GM18909 (cell line): ENCODE data around the gene CNIH2.
"Not testable (repeated sequence)": the region's sequence is repeated elsewhere in the genome, so short reads cannot be mapped to it uniquely, and the experiment has no call there.

Source experiments
- ATAC-seq: cut with Tn5 transposase; IDR thresholded peaks from one replicate; pipeline ENCODE4 v1.9.1; 2021; ENCODE audit warnings: mild to moderate bottlenecking; ENCODE audit not compliant: unreplicated experiment, poor library complexity

The CNIH2 gene

DNA sequence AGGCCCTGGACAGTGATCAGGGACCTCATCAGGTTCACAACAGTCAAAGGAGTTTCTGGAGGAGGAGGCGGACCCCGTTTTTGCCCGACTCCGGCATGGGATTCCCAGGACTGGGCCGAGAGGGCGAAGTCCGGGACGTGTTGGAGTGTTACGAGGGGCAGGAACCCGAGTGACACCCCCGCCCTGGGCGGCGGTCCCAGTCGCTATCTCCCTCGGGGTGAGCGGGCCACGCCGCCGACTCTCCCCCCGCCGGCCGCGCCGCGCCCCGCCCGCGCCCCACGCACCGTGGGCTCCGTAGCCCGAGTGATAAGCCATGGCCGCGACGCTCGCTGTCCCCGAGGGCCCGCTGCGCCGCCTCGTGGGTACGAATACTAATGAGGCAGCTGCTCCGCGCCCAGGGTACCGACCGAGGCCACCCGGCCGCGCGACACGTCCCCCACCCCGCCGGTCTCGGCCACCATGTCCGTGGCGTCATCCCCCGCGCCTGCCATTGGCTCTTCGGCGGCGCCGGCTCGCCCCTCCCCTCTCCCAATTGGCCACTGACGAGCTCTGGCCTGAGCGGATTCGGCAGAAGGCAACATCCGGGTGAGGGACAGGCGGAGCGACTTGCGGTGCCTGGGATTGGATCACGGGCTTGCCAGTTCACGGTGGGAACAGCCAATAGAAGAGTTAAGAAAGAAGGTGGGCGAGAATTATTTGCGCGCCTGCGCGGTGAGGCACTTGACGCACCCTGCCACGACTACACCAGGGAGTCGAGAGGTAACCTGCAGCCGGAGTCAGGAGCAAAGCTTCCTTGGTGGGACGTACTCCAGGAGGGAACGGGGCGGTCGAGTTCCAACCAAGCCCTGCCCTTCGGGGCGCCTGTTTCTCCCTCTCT lies 10.9 kb downstream of the CNIH2 start, which contains the start of gene YIF1A:
TSS of gene YIF1A (minus strand) at position 473 of the 877 bp plus-strand sequence. CDS start at position 315, 158 bp downstream.
- peak; percentile 87 for ATAC-seq

DNA sequence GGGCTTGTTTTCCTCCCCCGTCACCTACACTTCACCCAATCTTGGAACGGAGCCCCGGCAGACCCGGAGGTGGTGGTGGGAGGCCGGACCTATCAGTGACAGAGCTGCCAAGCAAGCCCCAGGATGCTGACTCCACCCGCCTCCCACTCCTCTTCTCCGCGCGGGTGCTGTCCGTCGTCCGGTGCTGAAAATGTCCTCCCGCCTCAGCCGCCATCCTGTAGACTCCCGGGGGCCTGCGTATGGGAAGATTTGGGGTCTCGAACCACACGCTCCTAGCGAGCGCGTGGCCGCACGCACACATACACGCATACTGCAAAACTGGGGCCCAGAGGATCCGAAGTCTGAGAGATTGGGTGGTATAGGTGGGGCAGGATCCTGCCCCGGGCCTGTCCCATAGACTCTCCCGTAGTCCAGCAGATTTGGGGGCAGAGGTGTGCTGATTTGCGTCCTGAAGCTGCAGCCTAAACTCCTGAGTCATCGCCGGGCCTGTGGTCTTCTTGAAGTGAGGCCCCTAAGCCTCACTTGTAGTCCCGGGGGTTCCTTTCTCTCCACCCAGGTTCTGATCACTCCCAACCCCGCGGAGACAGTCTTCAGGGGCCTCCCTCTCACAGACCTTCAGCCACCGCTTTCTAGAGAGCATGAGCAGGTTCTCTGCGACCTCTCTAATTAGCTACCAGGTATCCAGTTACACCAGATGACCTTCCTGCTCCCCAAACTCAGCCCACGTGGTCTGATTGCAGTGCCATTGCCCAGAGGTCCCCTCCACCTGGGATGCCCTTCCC lies 11.8 kb downstream of the CNIH2 start:
- peak; percentile 36 for ATAC-seq

DNA sequence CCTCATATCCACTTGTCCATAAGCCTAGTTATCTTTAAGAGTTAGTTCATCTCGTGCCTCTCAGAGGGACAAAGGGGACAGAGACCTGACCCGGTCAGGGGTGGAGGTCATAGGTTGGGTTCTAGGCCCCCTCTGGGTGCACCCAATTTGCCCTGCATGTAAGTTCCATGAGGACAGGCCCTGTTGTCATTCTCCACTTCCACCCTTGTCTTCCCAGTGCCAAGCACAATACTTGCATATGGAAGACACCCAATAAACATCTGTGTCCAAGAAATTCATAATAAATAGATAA lies 12.3 kb downstream of the CNIH2 start:
- no peak for ATAC-seq

DNA sequence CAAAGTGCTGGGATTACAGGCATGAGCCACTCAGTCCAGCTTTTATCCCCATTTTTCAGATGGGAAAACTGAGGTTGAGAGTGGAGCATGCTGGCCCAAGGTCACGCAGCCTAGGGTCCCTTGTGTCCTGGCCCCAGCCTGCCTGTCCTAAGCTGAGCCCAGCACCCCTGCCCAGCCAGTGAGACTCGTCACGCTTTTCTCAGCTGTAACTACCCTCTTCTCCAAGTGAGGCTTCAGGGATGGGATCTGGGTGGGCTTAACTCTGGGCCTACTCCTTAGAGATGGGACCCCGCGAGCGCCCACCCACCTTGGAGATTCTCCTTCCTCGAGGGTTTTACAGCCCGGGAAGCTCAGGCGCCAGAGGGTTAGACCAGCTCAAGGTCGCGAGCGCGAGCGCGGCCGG lies 13.3 kb downstream of the CNIH2 start:
- ATAC-seq, result no peak

DNA sequence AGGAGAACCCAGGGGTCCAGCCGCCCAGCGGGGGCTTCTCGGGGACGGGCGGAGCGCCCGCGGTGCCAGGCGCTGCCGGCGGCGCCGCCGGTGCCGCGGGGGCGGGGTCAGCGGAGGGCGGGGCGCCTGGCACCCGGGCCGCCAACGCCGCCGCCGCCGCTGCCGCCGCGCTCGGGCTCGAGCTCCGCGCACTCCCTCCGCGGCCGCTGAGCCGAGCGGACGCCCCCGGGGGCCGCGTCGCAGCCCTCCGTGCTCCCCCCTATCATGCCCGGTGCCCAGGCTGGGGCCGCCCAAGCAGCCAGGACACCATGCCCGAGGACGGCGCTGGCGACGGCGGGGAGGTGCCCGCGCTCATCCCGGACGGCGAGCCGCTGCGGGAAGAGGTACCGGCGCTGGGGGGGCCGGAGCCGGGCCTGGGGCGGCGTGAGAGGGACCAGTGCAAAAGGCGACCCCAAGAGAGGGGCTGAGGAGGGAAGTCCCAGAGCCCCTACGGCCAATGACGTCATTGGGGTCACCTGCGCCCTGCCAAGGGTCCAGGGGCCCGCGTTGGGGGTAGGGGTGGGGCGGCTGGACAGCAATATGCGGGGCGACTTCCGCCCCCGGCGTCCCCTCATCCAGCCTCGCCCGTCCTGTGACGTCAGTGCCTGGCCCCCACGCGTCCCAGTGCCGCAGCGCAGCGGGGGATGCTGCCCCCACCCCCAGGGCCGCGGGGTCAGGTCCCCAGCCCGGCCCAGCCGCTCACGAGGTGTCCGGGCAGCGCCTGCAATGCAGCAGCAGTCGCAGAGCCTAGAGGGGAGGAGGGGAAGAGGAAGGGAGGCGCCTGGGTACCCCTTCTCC lies 13.9 kb downstream of the CNIH2 start, which contains the start of gene TMEM151A:
TSS of gene TMEM151A (plus strand) at position 189 of the 837 bp plus-strand sequence. CDS start at position 309, 120 bp downstream.
- ATAC-seq, result no peak

DNA sequence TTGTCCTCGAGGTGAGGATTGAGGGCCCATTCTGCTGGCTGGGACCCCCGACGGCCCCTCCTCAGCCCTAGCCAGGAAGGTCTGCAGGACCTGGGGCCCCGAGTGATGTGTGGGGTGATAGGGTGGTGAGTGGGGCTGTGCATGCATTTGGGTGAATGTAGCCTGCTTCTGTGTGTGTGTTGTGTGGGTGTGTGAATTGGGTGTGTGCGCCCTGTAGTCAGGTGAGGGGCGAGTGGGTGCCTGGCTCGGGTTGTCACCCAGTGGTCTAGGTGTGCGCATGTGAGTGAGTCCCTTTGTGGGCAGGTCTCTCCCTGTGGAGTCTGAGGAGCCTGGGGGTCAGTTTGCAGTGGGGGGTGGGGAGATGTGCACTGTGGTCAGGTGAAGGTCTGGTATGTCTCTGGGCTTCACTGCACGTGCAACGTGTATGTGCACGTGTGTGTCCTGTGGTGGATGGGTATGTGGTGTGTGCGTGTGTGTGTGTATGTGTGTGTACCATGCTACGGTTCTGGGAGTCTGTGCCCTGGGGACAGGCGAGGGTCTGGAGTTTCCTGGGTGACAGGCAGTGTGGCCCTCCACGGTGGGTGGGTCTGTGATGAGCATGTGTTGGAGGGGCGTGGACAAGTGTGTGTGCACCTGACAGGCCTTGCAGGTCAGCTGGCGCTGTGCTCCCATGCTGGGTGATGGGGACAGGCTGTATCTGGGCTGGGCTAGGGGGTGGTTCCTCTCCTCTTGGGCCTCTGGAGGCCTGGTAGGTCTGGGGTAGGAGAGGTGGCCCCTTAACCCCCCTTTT lies 14.8 kb downstream of the CNIH2 start:
- ATAC-seq, result no peak

DNA sequence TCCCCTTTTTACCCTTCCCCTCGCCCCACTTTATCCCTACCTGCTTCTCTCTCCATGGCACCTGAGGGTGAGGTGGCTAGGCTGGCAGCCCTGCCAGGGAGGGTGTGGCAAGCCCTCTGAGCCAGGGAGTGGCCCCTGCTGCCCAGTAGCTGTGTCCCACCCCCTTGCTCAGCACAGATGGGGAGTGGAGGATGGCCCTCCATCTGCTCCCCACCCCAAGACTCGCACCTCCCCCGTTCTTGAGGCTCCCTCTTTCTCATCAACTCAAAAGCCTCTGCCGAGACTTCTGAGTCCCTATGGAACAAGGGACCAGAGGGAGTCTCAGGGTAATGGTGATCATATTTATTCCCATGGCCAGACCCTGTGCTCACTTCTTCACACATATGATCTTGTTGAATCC lies 15.4 kb downstream of the CNIH2 start:
- no peak for ATAC-seq

DNA sequence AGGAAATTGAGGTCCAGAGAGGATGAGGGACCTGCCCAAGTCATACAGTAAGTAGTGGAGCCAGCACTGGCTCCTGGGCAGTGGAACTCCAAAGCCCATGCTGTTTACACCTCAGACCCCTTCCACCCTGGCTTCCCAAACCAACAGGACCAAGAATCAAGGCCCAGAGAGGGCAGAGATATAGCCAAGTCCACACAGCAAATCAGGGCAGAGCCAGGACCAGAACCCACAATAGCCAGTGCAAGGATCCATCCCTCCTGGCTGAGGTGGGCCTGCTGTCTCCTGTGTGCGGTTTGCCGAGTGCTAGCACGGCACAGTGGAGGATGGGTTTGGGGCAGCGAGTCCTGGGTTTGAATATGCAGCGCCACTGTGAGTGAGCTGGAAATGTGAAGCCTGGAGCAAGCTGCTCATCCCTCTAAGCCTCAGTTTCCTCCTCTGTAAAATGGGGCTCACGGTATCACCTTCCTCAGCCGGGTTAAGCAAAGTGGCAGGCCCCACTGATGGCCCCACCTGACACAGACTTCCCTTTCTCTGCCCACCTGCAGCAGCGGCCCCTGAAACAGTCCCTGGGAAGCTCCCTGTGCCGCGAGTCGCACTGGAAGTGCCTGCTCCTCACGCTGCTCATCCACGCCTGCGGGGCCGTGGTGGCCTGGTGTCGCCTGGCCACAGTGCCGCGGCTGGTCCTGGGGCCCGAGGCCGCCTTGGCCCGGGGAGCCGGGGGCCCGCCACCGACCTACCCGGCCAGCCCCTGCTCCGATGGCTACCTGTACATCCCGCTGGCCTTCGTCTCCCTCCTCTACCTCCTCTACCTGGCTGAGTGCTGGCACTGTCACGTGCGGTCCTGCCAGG lies 16.0 kb downstream of the CNIH2 start:
- no peak for ATAC-seq

DNA sequence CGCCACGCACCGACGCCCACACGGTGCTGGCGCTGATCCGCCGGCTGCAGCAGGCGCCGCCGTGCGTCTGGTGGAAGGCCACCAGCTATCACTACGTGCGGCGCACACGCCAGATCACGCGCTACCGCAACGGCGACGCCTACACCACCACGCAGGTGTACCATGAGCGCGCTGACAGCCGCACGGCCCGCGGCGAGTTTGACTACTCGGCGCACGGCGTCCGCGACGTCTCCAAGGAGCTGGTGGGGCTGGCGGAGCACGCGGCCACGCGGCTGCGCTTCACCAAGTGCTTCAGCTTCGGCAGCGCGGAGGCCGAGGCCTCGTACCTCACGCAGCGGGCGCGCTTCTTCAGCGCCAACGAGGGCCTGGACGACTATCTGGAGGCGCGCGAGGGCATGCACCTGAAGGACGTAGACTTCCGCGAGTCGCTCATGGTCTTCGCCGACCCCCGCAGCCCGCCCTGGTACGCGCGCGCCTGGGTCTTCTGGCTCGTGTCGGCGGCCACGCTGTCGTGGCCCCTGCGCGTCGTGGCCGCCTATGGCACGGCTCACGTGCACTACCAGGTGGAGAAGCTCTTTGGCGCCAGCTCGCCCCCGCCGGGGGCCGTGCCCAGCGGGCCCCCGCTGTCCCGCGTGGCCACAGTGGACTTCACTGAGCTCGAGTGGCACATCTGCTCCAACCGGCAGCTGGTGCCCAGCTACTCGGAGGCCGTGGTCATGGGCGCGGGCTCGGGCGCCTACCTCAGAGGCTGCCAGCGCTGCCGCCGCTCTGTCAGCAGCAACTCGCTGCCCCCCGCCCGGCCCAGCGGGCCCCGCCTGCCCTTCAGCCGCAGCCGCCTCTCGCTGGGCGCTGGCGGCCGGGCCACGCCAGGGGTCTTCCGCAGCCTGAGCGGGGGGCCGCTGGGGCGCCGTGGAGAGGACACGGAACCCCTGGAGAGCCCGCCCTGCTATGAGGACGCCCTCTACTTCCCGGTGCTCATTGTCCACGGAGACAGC lies 16.9 kb downstream of the CNIH2 start:
- ATAC-seq, result no peak

DNA sequence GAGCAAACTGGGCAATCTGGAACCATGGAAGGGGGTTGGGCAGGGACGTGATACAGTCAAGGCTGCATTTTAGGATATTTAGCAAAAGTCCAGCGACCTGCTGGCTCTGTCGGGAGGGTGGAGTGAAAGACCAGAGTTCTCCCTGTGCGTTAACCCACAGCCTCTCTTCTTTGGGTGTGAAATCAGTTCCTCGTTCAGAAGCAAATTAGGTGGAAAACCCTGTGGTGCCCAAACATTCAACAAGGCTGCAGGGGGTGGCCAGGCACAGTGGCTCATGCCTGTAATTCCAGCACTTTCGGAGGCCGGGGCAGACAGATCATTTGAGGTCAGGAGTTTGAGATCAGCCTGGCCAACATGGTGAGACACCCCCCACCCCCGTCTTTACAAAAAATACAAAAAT lies 19.6 kb downstream of the CNIH2 start:
- no peak for ATAC-seq

DNA sequence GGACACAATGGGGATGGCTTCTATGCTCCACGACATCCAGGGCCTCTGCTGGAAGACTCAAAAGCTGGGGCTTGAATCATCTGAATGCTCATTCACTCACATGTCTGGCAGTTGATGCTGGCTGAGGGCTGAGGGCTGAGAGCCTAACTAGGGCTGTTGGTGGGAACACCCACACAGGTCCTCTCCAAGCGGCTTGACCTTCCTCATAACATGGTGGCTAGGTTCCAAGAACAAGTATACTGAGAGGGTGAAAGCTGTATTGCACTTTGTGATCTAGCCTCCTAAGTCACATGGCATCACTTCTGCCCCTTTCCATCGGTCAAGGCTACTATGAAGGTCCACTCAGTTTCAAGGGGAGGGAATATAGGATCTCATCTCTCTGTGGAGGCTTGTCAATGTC lies 21.2 kb downstream of the CNIH2 start:
- no peak for ATAC-seq

DNA sequence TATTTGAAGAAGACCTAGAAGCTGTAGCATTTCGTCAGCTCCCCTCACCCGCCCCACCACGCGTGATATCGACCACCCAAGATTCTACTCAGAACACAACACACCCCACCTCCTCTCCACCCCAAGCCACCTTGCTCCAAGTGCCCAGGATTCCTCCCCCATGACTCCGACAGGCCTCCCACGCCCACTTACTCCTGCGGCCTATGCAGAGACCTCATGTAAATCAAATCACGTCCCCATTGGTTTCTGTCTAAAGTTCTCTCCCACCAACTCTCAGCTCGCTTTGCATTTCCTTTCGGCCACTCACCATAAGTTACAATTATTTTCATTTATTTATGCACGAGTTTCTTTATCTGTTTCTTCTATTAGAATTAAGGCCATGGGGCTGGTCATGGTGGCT lies 24.7 kb downstream of the CNIH2 start:
- no peak for ATAC-seq

DNA sequence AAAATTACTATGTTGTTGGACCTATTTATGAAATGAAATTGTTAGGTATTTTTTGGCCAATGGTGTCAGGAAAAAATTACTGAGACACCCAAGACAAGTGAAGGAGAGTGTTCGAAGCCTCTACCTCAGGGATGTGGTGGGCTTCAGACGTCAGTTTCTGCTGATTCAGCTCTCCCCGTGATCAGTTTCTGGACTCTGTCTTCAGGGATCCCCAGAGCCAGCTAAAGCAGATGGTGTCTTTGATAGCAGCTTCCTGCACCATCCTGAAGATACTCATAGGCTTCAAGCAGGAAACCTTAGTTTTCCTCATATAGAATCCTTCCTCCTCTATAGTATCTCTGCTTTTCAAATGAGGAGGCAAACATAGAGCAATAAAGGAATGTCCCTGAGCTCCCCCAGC lies 31.5 kb downstream of the CNIH2 start:
- ATAC-seq, result no peak

DNA sequence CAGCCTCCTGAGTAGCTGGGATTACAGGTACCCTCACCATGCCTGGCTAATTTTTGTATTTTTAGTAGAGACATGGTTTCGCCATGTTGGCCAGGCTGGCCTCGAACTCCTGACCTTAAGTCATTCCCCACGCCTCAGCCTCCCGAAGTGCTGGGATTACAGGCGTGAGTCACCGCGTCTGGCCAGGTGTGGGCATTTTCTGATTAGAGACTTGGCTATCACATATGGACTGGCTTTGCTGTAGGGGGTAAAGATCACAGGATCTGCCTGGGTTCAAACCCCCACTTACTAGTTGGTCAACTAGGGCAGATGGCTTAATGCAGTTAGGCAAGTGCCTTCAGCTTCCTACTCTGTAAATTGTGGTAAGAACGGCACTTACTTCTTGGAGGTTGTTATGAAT lies 32.3 kb downstream of the CNIH2 start:
- ATAC-seq, result no peak

DNA sequence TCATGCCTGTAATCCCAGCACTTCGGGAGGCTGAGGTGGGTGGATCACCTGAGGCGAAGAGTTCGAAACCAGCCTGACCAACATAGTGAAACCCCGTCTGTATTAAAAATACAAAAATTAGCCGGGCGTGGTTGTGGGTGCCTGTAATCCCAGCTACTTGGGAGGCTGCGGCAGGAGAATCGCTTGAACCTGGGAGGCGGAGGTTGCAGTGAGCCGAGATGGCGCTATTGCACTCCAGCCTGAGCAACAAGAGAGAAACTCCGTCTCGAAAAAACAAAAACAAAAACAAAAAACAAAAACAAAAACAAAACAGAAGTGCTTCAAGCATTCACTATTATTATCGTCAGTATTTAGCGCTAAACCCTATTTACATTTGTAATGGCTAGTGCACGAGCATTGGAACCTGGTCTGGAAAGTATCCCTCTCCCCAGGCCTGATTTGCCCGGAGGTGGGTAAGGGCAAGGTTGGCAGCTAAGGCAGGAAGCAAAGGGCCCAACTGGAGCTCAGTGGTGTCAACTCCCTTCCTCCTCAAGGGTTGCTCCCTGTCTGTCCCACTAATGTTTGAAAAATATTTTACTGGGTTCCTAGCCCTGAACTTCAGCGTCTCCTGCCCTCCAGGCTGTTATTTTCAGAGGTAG lies 32.9 kb downstream of the CNIH2 start:
- not testable (repeated sequence) for ATAC-seq

DNA sequence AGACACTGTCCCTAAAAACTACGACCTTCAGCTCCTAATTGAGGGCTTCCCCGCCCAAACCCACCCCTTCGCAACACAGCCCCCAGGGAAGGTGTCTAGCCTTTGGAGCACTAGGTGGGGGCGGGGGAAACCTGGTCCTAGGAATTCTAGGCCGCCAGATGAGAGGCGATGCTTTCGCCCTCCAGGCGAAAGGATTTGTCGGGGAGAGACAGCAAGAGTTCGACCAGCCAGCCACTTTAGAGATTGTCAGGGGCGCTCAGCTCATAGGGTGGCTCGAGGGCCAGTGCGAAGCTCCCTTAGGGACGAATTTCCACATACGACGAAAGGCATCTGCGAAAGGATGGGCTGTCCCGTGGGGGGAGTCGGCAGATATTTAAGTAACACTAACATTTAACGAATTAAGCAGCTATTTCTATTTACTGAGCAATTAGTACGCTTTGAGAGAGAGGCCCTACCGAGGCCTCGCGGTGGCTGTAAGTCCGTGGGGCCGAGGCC lies 33.5 kb downstream of the CNIH2 start:
- ATAC-seq, result peak; percentile 3

DNA sequence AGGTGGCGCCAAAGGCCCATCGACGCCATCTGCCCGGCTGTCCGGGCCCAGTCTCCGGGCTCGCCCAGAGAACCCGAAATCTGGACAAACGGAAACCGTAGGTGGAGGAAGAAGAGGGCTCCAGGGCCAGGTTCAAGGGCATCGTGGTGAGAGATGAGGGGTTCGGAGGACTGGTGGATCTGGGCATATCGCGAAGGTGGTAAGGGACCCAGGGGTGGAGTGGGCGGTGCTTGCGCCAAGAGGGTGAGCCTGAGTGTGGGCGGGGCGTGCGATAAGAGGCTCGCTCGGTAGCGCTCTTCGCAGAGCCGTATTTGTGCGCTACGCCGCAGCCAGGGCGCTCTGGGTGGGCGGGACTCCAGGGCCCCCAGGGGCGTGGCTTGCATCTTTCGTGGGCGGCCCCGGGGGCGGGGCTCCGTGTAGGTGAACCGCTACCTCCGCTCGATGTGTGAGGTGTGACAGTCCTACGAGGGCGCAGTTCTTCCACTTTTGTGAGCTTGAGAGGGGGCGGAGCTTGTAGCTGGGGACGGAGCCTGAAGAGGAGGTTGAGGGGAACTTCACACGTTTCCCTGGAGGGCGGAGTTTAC lies 34.1 kb downstream of the CNIH2 start:
- peak; percentile 76 for ATAC-seq
